GM19238 (cell line): ENCODE data around the gene MYO6.
"Not testable (repeated sequence)": the region's sequence is repeated elsewhere in the genome, so short reads cannot be mapped to it uniquely, and the experiment has no call there.

Experiments used
- DNase-seq: peaks from one replicate; pipeline ENCODE4 v3.0.0; 2011; ENCODE audit warnings: low spot score; ENCODE audit not compliant: insufficient read length

Gene MYO6

GRCh38 chr6:75880305-75880704 is 131.3 kb downstream of the MYO6 start:
- no peak for DNase-seq

GRCh38 chr6:75882734-75883133 is 133.7 kb downstream of the MYO6 start:
- DNase-seq, result no peak

GRCh38 chr6:75884822-75885221 is 135.8 kb downstream of the MYO6 start:
- no peak for DNase-seq

- no peak for DNase-seq
Measured at GRCh38 chr6:75892384-75892783, 143.3 kb downstream of the MYO6 start.

- DNase-seq, result peak; percentile 6
Measured at GRCh38 chr6:75893058-75893775, 144.2 kb downstream of the MYO6 start.

GRCh38 chr6:75893776-75894152 is 144.7 kb downstream of the MYO6 start:
- DNase-seq, result no peak

GRCh38 chr6:75896526-75896925 is 147.5 kb downstream of the MYO6 start:
- no peak for DNase-seq

GRCh38 chr6:75900216-75900615 is 151.2 kb downstream of the MYO6 start:
- DNase-seq, result not testable (repeated sequence)

- not testable (repeated sequence) for DNase-seq
Measured at GRCh38 chr6:75905129-75905528, 156.1 kb downstream of the MYO6 start.

- no peak for DNase-seq
Measured at GRCh38 chr6:75906871-75907270, 157.8 kb downstream of the MYO6 start.

GRCh38 chr6:75907444-75907843 is 158.4 kb downstream of the MYO6 start:
- no peak for DNase-seq

GRCh38 chr6:75913040-75913439 is 164.0 kb downstream of the MYO6 start:
- DNase-seq, result no peak

- DNase-seq, result no peak
Measured at GRCh38 chr6:75922226-75922625, 173.2 kb downstream of the MYO6 start.

GRCh38 chr6:75926293-75927168 is 177.5 kb downstream of the MYO6 start:
- no peak for DNase-seq

- DNase-seq, result no peak
Measured at GRCh38 chr6:75931011-75931680, 182.1 kb downstream of the MYO6 start.

GRCh38 chr6:75932067-75932466 is 183.0 kb downstream of the MYO6 start:
- DNase-seq, result no peak

GRCh38 chr6:75933387-75933975 is 184.4 kb downstream of the MYO6 start:
- DNase-seq, result no peak

GRCh38 chr6:75934643-75935472 is 185.8 kb downstream of the MYO6 start:
- DNase-seq, result peak; percentile 24

GRCh38 chr6:75935473-75935793 is 186.4 kb downstream of the MYO6 start:
- DNase-seq, result no peak

- no peak for DNase-seq
Measured at GRCh38 chr6:75936682-75937081, 187.6 kb downstream of the MYO6 start.

GRCh38 chr6:75937846-75938245 is 188.8 kb downstream of the MYO6 start:
- no peak for DNase-seq
